ENCODE data around the gene KLF5. TPM values are rescaled to one million over a fixed set of nuclear protein-coding genes. Genes with fewer than 3 reads are reported as not detected.
A peak's percentile ranks its signal among the peaks of the same experiment; 100 is the strongest.

The KLF5 gene
- total and polyA plus RNA-seq, 2 of the 4 experiments (the other 2 are of a cell fraction) = 5.4 to 8.8 TPM

DNA sequence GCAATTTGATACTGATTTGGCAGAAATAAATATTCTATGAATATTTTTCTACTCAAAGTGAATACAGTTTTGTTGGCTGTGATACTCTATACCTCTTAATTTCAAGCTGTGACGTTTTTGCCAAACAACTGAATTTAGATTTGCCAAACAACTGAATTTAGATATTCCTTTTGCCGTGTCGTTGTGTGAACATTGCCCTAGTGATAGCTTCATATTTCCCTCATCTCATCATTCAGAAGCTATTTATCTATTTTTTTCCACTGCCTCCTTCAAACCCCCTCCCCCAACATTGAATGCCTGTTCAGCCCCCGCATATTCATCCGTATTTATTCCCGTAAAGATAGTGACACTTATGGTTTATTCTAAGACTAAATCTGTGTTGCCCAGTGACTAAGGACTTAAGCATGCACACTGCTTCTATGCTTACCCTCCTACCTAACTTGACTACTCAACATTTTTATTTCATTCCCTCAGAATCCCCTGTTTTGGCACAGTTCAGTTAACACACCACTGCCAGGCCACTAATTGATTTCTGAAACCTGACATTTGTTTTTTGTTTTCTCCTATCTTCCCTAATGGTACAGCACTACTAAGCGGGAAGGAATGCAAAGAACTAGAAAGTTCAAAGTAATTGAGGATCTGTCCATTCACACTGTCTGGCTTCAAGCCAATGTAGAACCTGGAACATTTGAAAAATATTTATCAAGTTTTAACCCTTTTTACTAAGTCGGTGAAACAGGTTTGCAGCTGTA, 2.8 kb upstream of the KLF5 start:
- ChIA-PET POLR2A (ENCODE audit: unreplicated experiment) (no interaction called here), CTCF (interaction anchor here (0.6 kb wide), 1 partner anchor 39 kb away, joined by 5 read pairs; no protein-coding TSS in a partner anchor)
- Histone ChIP-seq H3K56ac (ENCODE audit: extremely low read depth, insufficient read depth, low read length) (no peak overlapping the region), H3K4me2 (ENCODE audit: low read depth, low read length) (peak overlapping the region; percentile 30; the same call in 1 of the 2 replicates), H3K36me3 (ENCODE audit: control insufficient read depth, insufficient read depth, low read length) (no peaks in the 10 kb centered on the region), H3K4me1 (ENCODE audit: control insufficient read depth, insufficient read depth, low read length) (no peaks in the 10 kb centered on the region; the same call in 1 of the 2 replicates), H4K8ac (ENCODE audit: low read depth in 2 of 2, low read length in 2 of 2) (no peak overlapping the region), H3K27me3 (ENCODE audit: control insufficient read depth, insufficient read depth, low read length) (no peaks in the 10 kb centered on the region), H3K18ac (ENCODE audit: low read depth, low read length) (no peak overlapping the region), H2BK5ac (ENCODE audit: low read depth, low read length, poor library complexity, severe bottlenecking) (no peak overlapping the region), H3K4me3 (ENCODE audit: insufficient read depth, low read depth, low read length) (no peak overlapping the region), H2AK9ac (replicated peaks; ENCODE audit: low read depth, low read length, poor library complexity) (no peak overlapping the region), H4K5ac (ENCODE audit: low read depth, low read length) (no peak overlapping the region), H2AFZ (replicated peaks; ENCODE audit: low read length, poor library complexity) (no peak overlapping the region), H3K4ac (ENCODE audit: low read depth, low read length) (no peak overlapping the region), H3K14ac (replicated peaks; ENCODE audit: low read depth, low read length) (0 out of 2 replicates have a peak overlapping the region, but pooled peaks have one; percentile 11), H3K79me1 (ENCODE audit: low read depth in 1 of 2, low read length in 2 of 2) (peaks cover 3 to 11% of the 10 kb centered on the region in 2 experiments; a peak in 2 of 4 replicates), H3K9me3 (ENCODE audit: control insufficient read depth, insufficient read depth, low read length) (no peaks in the 10 kb centered on the region), H2BK120ac (ENCODE audit: low read depth, low read length) (no peak overlapping the region; the same call in 1 of the 2 replicates), H3K9me1 (ENCODE audit: insufficient read depth, low read length) (0 out of 2 replicates have a peak, but pooled peaks cover 3% of the 10 kb centered on the region), H2BK20ac (ENCODE audit: low read depth, low read length) (no peak overlapping the region; the same call in 1 of the 2 replicates), H4K91ac (ENCODE audit: insufficient read depth, low read depth, low read length) (no peak overlapping the region), H4K20me1 (ENCODE audit: insufficient read depth, low read length) (no peaks in the 10 kb centered on the region), H2BK15ac (ENCODE audit: low read depth, low read length) (no peak overlapping the region), H2AK5ac (ENCODE audit: low read depth, low read length) (no peak overlapping the region), H3K27ac (ENCODE audit: insufficient read depth, low read length) (no peak overlapping the region), H3K9ac (ENCODE audit: low read depth, low read length) (no peak overlapping the region), H3K23ac (ENCODE audit: low read depth, low read length) (no peak overlapping the region)
- TF ChIP-seq, protein P1, sequence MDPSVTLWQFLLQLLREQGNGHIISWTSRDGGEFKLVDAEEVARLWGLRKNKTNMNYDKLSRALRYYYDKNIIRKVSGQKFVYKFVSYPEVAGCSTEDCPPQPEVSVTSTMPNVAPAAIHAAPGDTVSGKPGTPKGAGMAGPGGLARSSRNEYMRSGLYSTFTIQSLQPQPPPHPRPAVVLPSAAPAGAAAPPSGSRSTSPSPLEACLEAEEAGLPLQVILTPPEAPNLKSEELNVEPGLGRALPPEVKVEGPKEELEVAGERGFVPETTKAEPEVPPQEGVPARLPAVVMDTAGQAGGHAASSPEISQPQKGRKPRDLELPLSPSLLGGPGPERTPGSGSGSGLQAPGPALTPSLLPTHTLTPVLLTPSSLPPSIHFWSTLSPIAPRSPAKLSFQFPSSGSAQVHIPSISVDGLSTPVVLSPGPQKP (IDR thresholded peaks at IDR 0.05; ENCODE audit: borderline replicate concordance, low read depth, low read length) = no peak
- 0 out of 2 replicates have a peak, but pooled peaks have one; percentile 2 for TF ChIP-seq MAFK (IDR thresholded peaks at IDR 0.05; ENCODE audit: low read depth, low read length)
- no peak for TF ChIP-seq SMC3 (IDR thresholded peaks at IDR 0.05; ENCODE audit: low read depth, low read length)
- TF ChIP-seq, protein P2, sequence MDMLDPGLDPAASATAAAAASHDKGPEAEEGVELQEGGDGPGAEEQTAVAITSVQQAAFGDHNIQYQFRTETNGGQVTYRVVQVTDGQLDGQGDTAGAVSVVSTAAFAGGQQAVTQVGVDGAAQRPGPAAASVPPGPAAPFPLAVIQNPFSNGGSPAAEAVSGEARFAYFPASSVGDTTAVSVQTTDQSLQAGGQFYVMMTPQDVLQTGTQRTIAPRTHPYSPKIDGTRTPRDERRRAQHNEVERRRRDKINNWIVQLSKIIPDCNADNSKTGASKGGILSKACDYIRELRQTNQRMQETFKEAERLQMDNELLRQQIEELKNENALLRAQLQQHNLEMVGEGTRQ (IDR thresholded peaks at IDR 0.05; ENCODE audit: low read depth, low read length) = no peak
- TF ChIP-seq BHLHE40 (IDR thresholded peaks at IDR 0.05; ENCODE audit: low read depth, low read length) = no peak
- DNase-seq (peak; percentile 84), ATAC-seq (ENCODE audit: low read depth) (0 out of 2 replicates have a peak, but pooled peaks have one; percentile 2)
- WGBS, 2 experiments (ENCODE audit: extremely low coverage in 2 of 2, insufficient read length in 1 of 2) = 60% methylated on average over 1 of the region's 8 CpGs; no CpG with 5 or more reads in 1 of the 2 experiments
- in situ Hi-C loops (cut with MboI; ENCODE audit: low sequenced_read_pairs) (no loop called here), intact Hi-C loops (cut with micrococcal nuclease) (loop anchor here (2.0 to 10.0 kb wide), 2 partner anchors 215 to 279 kb away; no protein-coding TSS in a partner anchor), dilution Hi-C loops (cut with HindIII; ENCODE audit: low sequenced_read_pairs, unreplicated experiment) (no loop called here)
- BruUV-seq (replicated peaks) = no TSS peak
